Measurements from ENCODE around the gene TSC22D4.
A peak's percentile ranks its signal among the peaks of the same experiment; 100 is the strongest.

The TSC22D4 gene

GRCh38 chr7:100492738-100493475 is 13.9 kb upstream of the TSC22D4 start:
- DNase-seq = no peak

DNA sequence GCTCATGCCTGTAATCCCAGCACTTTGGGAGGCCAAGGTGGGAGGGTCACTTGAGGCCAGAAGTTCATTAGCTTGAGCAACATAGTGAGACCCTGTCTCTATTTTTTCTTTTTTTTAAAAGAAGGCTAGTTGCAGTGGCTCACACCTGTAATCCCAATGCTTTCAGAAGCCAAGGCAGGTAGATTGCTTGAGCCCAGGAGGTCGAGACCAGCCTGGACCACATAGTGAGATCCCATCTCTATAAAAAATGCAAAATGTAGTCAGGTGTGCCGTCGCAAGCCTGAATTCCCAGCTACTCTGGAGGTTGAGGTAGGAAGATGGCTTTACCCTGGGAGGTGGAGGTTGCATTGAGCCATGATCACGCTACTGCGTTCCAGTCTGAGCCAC is 12.2 kb upstream of the TSC22D4 start:
- DNase-seq = no peak

GRCh38 chr7:100490483-100491191 is 11.6 kb upstream of the TSC22D4 start:
- no peak for DNase-seq

- DNase-seq = peak; percentile 52
Observed at GRCh38 chr7:100489824-100490223, 10.8 kb upstream of the TSC22D4 start.

DNA sequence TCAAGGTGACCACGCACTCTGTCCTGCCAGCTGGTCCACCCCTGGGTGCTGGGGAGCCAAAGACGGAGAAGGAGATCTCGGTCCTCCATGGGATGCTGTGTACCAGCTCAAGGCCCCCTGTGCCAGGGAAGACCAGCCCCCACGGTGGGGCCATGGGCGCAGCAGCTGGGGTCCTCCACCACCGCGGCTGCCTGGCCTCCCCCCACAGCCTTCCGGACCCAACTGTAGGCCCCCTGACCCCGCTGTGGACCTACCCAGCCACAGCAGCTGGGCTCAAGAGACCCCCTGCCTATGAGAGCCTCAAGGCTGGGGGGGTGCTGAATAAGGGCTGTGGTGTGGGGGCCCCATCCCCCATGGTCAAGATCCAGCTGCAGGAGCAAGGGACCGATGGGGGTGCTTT is 10.1 kb upstream of the TSC22D4 start:
- no peak for DNase-seq

GRCh38 chr7:100488333-100489095 is 9.5 kb upstream of the TSC22D4 start:
- DNase-seq = no peak

- DNase-seq = no peak
Observed at GRCh38 chr7:100486753-100487446, 7.9 kb upstream of the TSC22D4 start.

DNA sequence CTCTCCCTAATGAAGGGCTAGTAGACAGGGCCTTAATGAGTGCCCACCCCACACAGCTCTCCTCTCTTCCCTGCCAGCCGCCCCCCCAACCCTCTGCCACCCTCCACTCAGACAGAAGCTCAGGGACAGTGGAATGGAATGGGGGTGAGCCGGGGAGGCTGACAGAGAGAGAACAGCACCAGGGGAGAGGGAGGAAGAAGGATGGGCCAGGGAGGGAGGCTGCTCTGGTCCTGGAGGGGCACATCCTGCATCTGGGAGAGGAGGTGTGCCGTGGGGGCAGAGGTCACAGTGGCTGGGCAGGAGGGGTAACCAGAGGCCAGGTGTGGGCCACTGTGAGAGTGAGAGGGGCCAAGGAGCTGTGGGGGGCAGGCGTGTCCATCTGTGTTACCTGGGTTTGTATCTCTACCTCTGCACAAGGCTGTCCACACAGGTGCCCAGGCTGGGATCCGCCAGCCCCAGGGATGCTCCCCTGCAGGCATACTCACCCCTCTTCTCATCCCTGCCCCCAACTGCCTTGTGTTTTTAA is 7.2 kb upstream of the TSC22D4 start:
- DNase-seq = no peak

DNA sequence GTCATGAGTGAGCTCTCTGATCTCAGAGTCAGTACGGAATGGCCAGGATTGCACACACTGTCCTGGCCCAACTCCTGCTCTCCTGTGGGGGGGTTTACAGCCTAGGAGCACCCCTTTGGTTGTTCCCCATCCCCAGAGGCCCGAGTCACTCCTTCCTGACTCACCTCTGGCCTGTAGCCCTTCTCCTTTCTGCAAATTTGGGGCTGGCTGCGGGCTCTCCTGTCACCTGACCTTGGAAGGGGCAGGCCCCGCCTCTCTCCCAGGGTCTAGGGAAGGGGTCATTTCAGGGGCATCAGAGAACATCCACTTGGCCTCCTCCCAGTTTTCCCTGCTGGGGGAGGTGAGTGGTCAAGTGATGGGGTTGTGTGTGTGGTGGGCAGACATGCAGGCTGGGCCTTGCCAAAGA is 6.5 kb upstream of the TSC22D4 start:
- no peak for DNase-seq

DNA sequence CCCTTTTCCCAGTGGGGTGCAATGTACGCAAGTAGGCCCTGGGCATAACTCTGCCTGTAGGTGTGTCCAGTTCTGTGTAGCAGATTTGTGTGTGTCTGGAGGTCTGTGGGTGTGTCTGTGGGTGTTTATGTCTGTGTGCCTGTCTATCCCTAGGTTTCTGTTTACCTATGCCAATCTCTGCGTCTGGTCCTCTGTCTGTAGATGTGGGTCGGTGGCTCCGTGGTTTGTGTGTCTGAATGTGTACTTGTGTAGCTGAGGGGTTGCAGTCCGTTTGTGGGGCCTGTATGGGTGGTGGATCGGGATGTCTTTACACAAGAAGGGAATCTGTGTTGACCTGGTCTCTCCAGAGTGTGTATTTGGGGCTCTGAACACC is 5.6 kb upstream of the TSC22D4 start:
- no peak for DNase-seq

- DNase-seq = peak; percentile 70
Observed at GRCh38 chr7:100483722-100484672, 5.0 kb upstream of the TSC22D4 start, which contains the start of gene NYAP1. Gene NYAP1 (plus strand): TSS chr7:100483927. CDS start chr7:100485312, 1,385 bp downstream.

- DNase-seq = peak; percentile 88
Observed at GRCh38 chr7:100483090-100483721, 4.2 kb upstream of the TSC22D4 start.

DNA sequence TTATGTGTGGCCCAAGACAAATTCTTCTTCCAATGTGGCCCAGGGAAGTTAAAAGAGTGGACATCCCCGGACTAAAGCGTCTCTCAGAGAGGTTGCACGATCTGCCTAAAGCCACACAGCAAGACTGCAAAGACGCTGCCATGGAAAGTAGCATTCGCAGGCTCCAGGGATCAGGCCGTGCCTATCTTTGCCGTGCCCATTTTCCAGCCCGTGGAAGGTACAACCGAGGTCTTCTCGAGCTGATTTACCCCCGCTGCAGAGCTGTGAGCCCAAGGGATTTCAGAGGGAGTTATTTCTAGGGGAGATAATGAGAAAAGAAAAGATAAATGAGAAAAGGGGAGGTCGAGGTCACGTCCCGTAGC is 3.7 kb upstream of the TSC22D4 start:
- DNase-seq = no peak

GRCh38 chr7:100481466-100481865 is 2.5 kb upstream of the TSC22D4 start:
- DNase-seq = no peak

DNA sequence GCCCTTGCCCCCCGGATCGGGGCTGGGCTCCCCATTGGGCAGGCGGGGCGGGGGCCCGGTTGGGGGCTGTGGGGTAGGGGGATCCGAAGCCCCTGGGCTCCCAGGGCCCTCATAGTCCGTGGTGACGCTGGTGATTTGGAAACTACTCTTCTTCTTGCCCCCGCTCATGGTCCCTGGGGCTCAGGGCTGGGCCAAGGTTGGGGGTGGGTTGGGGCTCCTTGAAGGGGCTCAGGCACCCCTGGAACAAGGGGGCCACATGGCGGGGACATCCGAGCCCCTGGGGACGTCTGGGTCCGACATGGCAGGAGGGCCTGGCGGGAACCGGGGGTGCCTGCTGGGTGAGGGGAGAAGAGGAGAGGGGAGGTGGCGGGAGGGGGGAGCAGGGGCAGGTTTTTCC is 1.1 kb downstream of the TSC22D4 start:
- DNase-seq = no peak

DNA sequence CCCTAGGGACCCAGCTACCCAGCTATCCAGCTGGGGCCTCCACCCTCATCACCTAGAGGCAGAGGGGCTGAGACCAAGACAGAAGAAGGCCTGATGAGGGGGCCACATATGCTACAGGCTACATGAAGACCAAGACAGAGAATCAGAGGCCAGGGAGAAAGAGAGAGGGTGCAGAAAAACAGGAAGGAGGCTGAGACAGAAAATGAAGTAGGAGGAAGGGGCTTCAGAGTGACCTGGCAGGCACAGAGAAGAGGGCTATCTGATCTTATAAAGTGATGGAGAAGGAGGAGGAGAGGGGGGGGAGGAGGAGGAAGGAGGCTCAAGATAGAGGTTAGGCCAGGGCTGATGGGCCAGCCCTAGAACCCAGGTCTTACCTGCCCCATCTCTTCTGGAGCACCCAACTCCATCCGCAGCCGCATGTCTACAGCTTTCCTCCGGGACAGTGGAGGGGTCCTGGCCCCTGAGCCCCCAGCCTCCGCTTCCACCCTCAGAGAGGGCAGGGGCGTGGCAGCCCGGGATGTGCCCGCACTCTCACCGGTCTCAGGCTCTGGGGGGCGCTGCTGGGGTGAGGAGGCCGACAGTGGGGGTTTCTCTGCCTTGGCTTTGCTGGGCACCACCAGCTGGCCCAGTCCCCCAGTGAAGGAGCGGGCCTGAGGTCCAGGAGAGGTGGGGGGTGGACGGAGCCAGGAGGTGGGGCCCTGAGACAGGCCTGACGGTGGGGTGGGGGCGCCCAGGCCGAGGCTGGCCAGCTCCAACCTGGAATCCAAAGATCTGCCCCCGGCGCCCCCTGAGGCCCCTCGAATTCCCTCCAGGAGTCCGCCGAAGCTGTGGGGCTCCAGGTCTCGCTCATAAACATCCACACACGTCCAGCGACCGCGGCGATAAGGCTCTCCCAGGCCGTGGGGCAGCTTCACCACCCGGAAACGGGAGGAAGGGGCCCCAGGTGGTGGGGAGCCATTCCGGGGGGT is 1.8 kb downstream of the TSC22D4 start:
- peak; percentile 34 for DNase-seq

DNA sequence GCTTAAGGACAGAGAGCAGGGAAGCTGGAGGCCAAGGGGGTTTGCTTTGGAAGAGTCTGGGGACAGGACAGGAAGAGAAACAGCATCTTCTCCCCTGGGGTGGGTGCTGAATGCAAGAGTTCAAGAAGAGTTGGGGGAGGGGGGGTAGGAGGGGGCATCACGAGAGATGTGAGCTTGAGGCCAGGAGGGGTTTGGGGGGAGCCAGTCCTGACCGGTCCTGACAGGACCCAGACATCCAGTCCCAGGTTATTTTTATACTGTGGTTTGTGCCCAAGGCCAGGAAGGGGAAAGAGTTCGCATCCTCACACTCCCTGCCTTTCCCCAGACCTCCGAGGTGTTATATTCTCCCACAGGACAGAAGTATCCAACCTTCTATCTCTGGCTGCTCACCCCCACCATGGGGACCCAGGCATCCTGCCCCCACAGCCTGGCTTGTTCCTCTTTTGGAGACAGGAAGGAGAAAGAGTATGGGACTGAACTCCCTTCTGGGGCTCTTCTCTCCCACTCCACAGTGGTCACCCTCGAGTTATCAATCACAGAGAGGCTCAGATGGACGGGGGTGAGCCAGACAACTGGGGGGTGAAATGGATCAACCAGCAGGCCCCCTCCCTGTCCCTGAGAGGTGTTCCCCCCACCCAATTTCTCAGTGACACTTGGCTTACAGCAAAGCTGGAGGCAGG is 2.8 kb downstream of the TSC22D4 start:
- DNase-seq = no peak

DNA sequence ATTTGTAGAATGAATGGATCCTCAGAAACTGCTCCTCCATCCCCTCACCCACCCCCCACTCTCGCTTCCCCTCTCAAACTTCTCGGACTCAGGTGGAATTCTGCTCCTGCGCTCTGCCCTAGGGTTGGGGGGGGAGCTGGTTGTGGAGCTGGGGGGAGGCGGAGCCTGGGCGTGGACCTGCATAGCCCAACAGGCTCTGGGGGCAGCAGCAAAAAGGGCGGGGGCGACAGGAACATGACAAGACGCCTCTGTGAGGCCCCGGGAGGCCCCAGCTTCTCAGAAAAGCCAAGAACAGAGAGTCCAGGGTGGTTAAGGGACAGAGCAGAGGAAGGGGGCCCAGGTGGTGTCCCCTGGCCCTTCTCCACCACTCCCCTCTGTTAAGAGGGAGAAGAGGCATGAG is 3.5 kb downstream of the TSC22D4 start:
- DNase-seq = no peak

- DNase-seq = peak; percentile 27
Observed at GRCh38 chr7:100472854-100473499, 6.0 kb downstream of the TSC22D4 start.
